ENCODE measurements around the gene PEF1. TPM values are rescaled to one million over a fixed set of nuclear protein-coding genes. Genes with fewer than 3 reads are reported as not detected.

Gene PEF1
- total RNA-seq, 1 donor from 2014 or later = 42.8 TPM

- no peak overlapping the region for H3K4me3 Mint-ChIP-seq (ENCODE audit: low read depth)
- TF ChIP-seq, protein P1, sequence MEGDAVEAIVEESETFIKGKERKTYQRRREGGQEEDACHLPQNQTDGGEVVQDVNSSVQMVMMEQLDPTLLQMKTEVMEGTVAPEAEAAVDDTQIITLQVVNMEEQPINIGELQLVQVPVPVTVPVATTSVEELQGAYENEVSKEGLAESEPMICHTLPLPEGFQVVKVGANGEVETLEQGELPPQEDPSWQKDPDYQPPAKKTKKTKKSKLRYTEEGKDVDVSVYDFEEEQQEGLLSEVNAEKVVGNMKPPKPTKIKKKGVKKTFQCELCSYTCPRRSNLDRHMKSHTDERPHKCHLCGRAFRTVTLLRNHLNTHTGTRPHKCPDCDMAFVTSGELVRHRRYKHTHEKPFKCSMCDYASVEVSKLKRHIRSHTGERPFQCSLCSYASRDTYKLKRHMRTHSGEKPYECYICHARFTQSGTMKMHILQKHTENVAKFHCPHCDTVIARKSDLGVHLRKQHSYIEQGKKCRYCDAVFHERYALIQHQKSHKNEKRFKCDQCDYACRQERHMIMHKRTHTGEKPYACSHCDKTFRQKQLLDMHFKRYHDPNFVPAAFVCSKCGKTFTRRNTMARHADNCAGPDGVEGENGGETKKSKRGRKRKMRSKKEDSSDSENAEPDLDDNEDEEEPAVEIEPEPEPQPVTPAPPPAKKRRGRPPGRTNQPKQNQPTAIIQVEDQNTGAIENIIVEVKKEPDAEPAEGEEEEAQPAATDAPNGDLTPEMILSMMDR (IDR thresholded peaks at IDR 0.05; ENCODE audit: unreplicated experiment) = no peak
Measured at GRCh38 chr1:31618916-31619846, 25.5 kb downstream of the PEF1 start.

DNA sequence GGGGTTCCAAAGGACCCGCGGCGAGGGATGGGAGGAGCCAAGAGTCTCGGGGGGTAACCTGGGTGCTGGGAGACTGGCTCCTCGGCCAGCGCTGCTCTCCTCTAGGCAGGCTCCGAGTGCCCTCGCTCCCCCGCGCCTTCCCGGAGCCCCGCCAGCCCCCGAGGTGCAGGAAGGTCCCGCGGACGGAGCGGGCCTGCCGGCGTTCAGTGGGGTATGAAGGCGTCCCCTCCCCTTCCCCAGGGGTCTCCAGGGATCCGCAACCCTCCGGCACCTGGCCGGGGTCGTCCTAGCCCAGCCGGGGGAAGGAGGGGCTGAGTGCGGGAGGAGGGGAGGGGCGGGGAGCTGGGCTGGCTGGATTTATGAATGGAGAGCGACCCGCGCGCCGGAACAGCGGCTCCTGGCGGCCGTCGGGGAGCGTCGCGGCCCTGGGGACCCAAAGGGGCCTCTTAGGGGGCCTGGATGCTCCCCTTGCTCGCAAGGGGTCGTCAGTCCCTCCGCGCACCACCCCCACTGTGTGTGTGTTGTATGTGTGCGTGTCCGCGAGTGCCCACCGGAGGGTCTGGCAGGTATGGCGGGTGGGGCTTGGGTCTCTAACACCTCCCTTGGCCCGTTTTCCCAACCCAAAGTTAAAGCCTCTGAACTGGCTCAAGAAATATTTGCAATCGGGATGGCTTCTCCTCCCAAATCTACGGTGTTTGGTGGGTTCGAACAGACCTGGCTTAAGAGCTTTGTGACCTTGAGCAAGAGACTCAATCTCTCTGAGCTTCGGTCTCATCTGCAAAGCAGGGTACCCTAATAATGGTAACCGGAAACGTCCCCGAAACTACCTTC lies 26.5 kb downstream of the PEF1 start:
- peak; percentile 69 for DNase-seq (ENCODE audit: low spot score, unreplicated experiment)
- Mint-ChIP-seq H3K4me3 (ENCODE audit: low read depth) (peak overlapping the region; percentile 55), H3K36me3 (ENCODE audit: insufficient read depth) (no peaks in the 10 kb centered on the region), H3K27ac (no peak overlapping the region), H3K27me3 (peaks cover 42% of the 10 kb centered on the region), H3K9me3 (ENCODE audit: low read depth) (no peaks in the 10 kb centered on the region), H3K4me1 (ENCODE audit: low read depth) (peaks cover 4% of the 10 kb centered on the region)
- TF ChIP-seq, protein P1 (IDR thresholded peaks at IDR 0.05; ENCODE audit: unreplicated experiment) = peak; percentile 99

More at GRCh38 chr1:31618916-31619846, 25.5 kb downstream of the PEF1 start:
- Mint-ChIP-seq H3K36me3 (ENCODE audit: insufficient read depth) (no peaks in the 10 kb centered on the region), H3K27me3 (peaks cover 42% of the 10 kb centered on the region), H3K4me1 (ENCODE audit: low read depth) (peaks cover 4% of the 10 kb centered on the region), H3K27ac (peak overlapping the region; percentile 56), H3K9me3 (ENCODE audit: low read depth) (no peaks in the 10 kb centered on the region)
- no peak for DNase-seq (ENCODE audit: low spot score, unreplicated experiment)

DNA sequence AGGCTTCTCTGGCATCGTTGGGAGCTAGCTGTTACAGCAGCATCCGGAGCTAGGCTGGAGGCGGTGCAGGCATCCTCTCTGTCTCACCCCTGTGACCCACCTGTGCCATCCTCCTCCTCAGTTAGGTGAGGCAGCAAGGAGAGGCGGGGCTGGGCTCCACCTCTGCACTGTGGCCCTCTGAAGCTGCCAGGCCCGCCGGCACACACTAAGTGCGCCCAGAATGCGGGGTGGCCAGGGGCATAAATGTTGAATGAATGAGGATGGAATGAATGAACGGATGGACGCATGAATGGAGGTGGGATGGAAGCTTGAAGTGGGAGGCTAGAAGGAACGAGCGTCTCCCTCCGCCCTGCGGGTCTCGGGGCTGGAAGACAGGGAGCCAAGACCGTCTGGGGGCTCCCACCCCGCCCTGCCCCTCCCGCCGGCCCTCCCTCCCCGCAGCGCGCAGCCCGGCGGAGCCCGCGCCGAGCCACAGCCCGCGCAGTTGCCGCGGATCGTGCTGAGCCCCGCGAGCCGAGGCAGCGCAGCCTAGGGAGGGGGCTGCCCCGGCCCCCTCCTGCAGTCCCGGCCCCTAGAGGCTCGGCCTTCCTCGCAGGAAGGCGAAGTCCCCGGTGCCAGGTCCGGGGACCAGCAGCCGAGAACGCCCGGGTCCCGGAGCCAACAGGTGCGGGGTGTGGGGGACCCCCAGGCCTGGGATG lies 27.3 kb downstream of the PEF1 start, which contains the start of gene HCRTR1:
Gene HCRTR1 (plus strand): TSS at position 472 of the 698 bp plus-strand sequence. CDS start 1,504 bp downstream, outside the sequence.
- Mint-ChIP-seq H3K4me1 (ENCODE audit: low read depth) (peaks cover 4% of the 10 kb centered on the region), H3K36me3 (ENCODE audit: insufficient read depth) (no peaks in the 10 kb centered on the region), H3K27me3 (peaks cover 42% of the 10 kb centered on the region), H3K9me3 (ENCODE audit: low read depth) (no peaks in the 10 kb centered on the region), H3K4me3 (ENCODE audit: low read depth) (peak within 1 kb of the TSS; percentile 73), H3K27ac (no peak within 1 kb of the TSS)
- no peak for DNase-seq (ENCODE audit: low spot score, unreplicated experiment)
- TF ChIP-seq, protein P1 (IDR thresholded peaks at IDR 0.05; ENCODE audit: unreplicated experiment) = no peak

- Mint-ChIP-seq H3K4me3 (ENCODE audit: low read depth) (no peak overlapping the region), H3K4me1 (ENCODE audit: low read depth) (peaks cover 4% of the 10 kb centered on the region), H3K27ac (no peak overlapping the region), H3K27me3 (peaks cover 42% of the 10 kb centered on the region), H3K36me3 (ENCODE audit: insufficient read depth) (no peaks in the 10 kb centered on the region), H3K9me3 (ENCODE audit: low read depth) (no peaks in the 10 kb centered on the region)
- no peak for DNase-seq (ENCODE audit: low spot score, unreplicated experiment)
- TF ChIP-seq, protein P1 (IDR thresholded peaks at IDR 0.05; ENCODE audit: unreplicated experiment) = no peak
Measured at GRCh38 chr1:31615939-31616338, 28.7 kb downstream of the PEF1 start.

All from progenitor cell of endocrine pancreas (in vitro differentiated cells).